HG03025 (cell line): Measurements from ENCODE around the gene KIRREL3.

Experiments
- ATAC-seq: cut with Tn5 transposase; IDR thresholded peaks from one replicate; pipeline ENCODE4 v1.9.1; 2021; ENCODE audit warnings: mild to moderate bottlenecking, moderate library complexity; ENCODE audit not compliant: unreplicated experiment, low FRiP score

KIRREL3 gene

GRCh38 chr11:126440792-126441514 lies 559.6 kb downstream of the KIRREL3 start:
- ATAC-seq: peak; percentile 54

DNA sequence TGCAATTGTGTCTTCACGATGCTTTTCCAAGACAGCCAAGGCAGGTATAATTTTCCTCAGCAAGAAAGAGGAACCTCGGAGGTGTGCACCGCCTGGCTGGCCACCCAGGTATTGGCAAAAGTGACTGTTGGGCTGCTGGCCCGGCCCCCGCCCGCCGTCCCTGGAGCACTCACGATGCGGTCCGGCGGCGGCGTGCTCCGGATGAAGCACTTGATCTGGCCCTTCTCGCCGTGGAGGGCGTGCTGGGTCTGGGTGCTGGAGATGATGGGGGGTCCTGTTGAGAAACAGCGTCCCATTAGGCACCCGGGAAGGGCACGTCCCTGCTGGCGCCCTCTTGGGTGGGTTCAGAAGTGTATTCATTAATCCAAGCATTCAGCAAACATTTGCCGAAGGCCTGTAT lies 560.3 kb downstream of the KIRREL3 start:
- no peak for ATAC-seq

- no peak for ATAC-seq
Measured at GRCh38 chr11:126438691-126439090, 561.9 kb downstream of the KIRREL3 start.

GRCh38 chr11:126438272-126438671 lies 562.3 kb downstream of the KIRREL3 start:
- ATAC-seq: no peak

GRCh38 chr11:126437731-126438130 lies 562.8 kb downstream of the KIRREL3 start:
- ATAC-seq: no peak

- no peak for ATAC-seq
Measured at GRCh38 chr11:126436209-126436755, 564.3 kb downstream of the KIRREL3 start.

DNA sequence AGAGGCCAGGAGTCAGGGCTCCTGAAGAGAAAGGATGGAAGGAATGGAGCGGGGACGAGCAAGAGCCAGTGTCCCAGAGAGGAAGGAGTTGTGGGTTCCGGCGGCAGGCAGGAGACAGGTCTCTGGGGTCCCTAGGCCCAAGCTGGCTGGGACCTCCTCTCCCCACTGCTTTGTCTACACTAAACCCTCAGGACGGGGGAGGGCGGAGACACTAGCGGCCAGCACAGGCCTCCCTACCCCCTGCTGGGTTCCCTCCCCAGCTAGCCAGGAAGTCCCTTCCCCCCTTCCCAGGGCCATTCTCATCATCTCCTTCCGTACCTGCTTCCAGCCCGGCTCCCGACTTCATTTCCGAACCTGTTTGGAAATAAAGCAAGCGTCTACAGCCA lies 565.6 kb downstream of the KIRREL3 start:
- no peak for ATAC-seq

DNA sequence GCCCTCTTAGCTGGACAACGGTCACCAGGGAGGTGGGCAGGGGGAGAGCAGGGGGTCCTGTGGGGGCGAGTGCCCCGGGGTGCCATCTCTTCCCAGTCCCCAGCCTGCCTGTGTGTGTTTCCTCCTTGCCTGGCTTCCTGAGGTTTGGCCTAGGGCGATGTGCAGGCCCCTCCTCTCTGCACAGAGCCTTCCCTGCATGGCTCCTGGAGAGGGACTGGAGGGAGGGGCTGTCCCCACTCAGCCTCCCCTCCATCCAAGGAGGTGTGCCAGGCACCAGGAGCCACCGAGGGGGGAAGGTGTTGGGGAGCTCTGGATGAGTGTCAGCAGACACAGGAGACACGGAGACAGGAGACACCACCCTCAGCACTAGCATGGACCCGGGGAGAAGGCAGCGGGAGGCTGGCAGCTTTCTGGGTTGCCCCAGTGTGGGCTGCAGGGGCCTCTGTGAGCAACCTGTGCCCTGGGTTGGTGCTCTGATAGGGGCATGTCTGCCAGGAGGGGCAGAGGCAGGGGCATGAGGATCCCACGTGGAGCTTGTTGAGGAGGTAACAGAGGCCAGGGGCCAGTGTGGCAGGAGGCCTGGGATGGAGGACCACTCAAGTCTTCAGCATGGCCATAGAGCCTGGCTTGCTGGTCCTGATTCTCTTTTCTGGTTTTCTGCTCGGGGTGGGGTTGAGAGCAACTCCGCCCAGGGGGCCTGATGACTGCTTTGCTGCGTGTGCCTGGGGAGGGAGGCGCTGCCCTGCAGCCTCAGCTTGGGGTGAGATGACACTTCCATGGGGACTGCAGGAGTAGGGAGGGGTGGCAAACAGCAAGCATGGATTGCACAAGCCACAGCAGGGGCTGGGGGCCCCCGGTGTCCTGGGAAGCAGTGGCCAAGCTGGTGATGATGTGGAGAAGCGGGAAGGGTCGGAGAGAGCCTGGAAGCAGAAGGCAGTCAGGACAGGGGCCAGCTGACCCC lies 566.3 kb downstream of the KIRREL3 start:
- ATAC-seq: no peak

GRCh38 chr11:126433244-126433846 lies 567.2 kb downstream of the KIRREL3 start:
- no peak for ATAC-seq

- no peak for ATAC-seq
Measured at GRCh38 chr11:126432525-126432924, 568.0 kb downstream of the KIRREL3 start.

- ATAC-seq: no peak
Measured at GRCh38 chr11:126432065-126432461, 568.5 kb downstream of the KIRREL3 start.

DNA sequence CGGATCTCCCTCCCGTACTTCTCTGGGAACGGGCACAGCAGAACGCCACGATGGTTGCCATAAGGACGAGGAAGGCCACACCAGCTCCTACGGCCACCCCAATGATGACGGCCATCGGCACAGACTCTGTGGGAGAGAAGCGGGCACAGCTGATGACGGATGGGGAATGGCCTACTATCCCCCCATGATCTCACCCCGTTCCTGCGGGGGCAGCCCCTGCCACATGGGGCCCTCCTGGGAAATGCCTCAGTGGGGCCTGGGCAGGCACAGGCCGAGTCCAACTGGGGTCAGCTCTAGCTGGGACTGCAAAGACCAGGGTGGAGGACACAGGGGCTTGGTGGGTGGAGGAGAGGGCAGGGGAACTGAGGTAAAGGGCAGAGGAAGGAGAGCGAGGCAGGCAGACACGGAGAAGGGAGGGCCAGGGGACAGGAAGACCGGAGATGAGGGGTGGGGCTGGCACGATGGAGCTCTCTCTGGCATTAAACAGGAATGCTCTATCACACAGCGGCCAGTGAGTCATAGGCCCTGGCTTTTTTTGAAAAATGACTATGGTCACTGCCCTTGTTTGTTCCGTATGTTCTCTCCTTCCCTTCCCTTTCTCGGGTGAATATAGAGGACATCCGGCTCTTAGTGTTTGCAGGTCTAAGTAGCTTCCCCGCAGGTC lies 569.0 kb downstream of the KIRREL3 start:
- no peak for ATAC-seq

DNA sequence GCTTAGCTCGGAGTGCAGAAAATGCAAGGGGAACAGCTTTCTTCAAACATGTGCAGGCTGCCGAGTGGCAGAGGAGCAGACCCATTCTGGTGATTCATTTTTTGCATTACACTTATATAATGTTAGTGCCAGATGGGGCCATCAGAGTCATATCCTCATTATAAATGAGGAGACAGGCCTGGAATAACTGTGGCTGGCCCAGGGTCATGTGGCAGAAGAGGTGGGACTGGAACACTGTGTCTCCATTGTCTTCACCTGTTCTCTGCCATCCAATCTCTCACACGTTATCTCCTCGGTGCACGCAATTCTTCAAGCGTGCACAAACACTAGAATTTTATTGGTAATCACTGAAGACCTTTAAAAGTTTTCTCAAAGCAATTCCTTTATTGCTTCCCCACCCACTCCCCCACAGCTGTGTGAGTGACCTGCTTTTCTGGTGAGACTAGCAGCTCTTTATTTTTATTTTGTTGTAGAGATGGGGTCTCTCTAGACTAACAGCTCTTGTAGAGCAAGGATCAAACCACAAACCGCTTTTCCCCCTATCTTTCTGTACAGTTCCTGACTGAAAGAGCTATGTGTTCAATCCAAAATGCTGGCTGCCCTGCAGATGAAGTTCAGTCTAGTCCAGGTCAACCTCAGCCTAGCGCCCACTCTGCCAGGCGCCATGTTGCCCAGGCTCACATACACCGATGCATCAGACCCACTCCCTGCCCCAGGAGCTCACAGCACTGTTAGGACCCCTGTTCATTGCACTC lies 569.8 kb downstream of the KIRREL3 start:
- no peak for ATAC-seq

DNA sequence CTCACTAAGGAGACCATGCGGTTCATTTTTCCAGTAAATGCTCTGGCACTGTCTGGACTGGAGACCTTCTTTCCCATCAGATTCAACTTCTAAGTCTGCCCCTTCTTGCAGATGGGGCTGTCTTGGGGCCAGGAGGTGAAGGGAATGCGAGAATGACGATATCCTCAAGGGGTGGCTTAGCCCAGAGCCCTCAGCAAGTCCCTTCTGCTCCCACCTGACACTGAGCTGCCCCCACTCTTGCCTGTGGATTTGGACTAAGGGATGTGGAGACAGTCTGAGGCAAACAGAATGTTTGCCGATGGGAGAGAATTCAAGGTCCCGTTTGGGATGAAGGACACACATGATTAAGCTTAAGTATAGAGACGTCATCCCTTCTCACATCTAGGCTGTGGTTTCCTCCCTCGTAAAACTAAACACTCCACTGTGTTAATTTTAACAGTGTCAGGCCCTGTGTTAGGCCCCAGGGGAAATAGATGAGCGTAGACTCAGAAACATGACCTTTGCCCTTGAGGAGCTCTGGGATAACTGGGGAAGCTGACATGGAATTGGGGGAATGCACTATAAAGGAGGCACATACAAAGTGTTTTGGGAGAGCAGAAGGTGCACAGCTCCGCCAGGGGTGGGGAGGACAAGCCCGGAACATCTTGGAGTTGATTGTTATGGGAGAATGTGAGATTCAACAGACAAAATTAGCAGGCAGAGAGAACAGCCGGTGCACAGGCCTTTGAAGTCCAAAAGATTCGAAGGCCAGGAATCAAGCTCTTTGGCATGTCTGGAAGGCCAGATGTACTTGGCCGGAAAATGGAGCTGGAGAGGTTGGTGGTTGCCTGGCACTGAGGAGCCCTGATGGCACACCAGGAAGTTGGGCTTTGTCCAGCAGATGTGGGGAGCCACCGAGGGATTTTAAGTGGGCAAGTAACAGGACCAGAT lies 573.5 kb downstream of the KIRREL3 start:
- no peak for ATAC-seq

DNA sequence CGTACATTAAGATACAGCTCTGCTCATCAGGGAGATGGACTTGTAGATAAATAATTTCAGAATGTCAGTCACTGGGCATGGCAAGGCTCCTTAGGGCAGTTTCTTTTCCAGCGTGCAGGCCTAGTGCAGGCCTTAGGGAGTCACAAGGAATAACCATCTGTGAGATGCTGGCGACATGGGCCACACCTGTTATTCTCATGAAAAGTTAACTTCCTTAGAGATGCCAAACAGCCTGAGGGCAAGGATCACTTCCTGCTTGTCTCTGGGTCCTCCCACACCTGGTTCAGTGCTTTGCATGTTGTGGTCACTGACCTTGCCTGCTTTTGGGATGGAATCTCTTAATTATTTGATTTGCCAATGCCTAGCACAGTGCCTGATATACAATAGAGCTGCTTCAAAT lies 574.5 kb downstream of the KIRREL3 start:
- ATAC-seq: no peak

DNA sequence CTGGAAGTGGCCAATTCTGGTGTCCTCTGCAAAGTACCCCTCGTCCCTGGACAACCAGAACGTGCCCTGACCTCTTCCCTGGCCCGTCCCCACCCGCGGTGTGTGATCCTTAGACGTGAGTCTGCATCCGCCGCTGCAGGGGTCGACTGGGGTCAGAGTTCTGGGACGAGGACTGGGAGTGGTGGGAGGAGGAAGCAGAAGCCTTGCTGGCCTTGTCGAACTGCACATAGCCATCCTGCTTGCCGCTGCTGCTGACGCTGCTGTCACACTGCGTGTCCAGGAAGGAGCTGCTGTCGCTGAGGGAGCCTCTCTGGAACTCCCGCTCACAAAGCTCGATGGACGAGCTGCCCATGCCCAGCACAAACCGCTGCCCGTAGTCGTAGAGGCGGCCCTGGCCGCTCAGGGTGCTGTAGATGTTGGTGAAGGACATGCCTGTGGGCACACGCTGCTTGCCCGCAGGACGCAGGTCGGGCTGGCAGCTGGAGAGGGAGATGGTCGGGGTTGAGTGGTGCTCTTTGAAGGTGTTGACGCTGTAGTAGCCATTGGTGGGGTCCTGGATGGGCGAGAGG lies 576.0 kb downstream of the KIRREL3 start:
- no peak for ATAC-seq

- no peak for ATAC-seq
Measured at GRCh38 chr11:126423743-126424142, 576.8 kb downstream of the KIRREL3 start.

DNA sequence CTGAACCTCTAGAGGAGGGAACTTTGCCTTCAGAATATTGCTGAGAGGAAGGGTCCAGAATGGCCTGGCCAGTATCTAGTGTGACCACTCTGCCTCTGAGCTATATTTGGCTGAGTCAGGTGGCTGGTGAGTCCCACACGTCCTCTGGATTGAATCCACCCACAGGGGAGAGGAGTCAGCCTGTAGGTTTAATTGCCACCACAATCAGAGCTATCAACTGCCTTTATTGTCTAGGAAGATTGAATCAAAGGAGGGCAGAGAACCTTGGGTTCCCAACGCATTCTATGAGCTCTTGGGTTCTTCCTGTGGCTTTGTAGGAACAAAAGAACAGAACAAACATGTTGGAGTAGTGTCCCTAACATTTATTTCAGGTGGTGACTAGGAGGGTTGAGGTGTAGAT lies 577.4 kb downstream of the KIRREL3 start:
- no peak for ATAC-seq
